HL-60 (cell line): ENCODE results near the gene RAB40AL.

Source experiments
- GABPA ChIP-seq: IDR thresholded peaks from 2 replicates; pipeline ENCODE4 v1.6.1; 2012; ENCODE audit warnings: low read depth
- POLR2AphosphoS5 ChIP-seq: IDR thresholded peaks from 2 replicates; pipeline ENCODE4 v1.6.1; 2012; ENCODE audit warnings: low read depth
- SPI1 ChIP-seq: IDR thresholded peaks from 2 replicates; pipeline ENCODE4 v1.6.1; 2012; ENCODE audit warnings: low read depth, mild to moderate bottlenecking, borderline replicate concordance
- TF ChIP-seq, protein P1 (sequence below): IDR thresholded peaks from one replicate; pipeline ENCODE4 v1.5.1; 2011; ENCODE audit warnings: low read length, control low read depth, inconsistent platforms; ENCODE audit not compliant: insufficient read depth
- TF ChIP-seq, protein P2 (sequence below): IDR thresholded peaks from 2 replicates; pipeline ENCODE4 v1.6.1; 2012; ENCODE audit warnings: low read depth; ENCODE audit not compliant: insufficient replicate concordance

DNA sequence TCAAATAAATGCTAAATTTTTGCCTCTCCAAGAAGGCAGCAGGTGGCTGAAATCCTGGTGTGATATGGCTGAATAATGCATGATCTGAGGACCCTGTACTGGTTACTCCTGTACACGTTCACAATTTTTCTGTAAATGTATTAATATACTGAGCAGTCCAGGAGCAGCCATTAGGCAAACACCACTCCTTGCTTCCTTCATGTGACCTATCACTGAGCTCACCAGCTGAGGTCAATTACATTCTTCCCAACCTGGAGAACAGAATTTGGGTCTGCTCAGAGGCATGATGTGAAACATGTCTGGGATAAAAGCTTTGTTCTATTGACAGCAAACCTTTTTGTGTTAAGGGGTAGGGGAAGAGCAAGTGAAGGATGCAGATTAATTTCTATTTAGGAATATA lies 26.9 kb downstream of the RAB40AL start:
- TF ChIP-seq, protein P1, sequence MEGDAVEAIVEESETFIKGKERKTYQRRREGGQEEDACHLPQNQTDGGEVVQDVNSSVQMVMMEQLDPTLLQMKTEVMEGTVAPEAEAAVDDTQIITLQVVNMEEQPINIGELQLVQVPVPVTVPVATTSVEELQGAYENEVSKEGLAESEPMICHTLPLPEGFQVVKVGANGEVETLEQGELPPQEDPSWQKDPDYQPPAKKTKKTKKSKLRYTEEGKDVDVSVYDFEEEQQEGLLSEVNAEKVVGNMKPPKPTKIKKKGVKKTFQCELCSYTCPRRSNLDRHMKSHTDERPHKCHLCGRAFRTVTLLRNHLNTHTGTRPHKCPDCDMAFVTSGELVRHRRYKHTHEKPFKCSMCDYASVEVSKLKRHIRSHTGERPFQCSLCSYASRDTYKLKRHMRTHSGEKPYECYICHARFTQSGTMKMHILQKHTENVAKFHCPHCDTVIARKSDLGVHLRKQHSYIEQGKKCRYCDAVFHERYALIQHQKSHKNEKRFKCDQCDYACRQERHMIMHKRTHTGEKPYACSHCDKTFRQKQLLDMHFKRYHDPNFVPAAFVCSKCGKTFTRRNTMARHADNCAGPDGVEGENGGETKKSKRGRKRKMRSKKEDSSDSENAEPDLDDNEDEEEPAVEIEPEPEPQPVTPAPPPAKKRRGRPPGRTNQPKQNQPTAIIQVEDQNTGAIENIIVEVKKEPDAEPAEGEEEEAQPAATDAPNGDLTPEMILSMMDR, result no peak
- TF ChIP-seq POLR2AphosphoS5 (no peak), GABPA (no peak), SPI1 (no peak)
- TF ChIP-seq, protein P2, sequence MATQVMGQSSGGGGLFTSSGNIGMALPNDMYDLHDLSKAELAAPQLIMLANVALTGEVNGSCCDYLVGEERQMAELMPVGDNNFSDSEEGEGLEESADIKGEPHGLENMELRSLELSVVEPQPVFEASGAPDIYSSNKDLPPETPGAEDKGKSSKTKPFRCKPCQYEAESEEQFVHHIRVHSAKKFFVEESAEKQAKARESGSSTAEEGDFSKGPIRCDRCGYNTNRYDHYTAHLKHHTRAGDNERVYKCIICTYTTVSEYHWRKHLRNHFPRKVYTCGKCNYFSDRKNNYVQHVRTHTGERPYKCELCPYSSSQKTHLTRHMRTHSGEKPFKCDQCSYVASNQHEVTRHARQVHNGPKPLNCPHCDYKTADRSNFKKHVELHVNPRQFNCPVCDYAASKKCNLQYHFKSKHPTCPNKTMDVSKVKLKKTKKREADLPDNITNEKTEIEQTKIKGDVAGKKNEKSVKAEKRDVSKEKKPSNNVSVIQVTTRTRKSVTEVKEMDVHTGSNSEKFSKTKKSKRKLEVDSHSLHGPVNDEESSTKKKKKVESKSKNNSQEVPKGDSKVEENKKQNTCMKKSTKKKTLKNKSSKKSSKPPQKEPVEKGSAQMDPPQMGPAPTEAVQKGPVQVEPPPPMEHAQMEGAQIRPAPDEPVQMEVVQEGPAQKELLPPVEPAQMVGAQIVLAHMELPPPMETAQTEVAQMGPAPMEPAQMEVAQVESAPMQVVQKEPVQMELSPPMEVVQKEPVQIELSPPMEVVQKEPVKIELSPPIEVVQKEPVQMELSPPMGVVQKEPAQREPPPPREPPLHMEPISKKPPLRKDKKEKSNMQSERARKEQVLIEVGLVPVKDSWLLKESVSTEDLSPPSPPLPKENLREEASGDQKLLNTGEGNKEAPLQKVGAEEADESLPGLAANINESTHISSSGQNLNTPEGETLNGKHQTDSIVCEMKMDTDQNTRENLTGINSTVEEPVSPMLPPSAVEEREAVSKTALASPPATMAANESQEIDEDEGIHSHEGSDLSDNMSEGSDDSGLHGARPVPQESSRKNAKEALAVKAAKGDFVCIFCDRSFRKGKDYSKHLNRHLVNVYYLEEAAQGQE, result no peak
